RWPE2 (cell line): ENCODE results near the gene STX2.
"Not testable (repeated sequence)": the region's sequence is repeated elsewhere in the genome, so short reads cannot be mapped to it uniquely, and the experiment has no call there.

Experiments
- ATAC-seq: fragments of 200-7000 bp; cut with Tn5 transposase; 3 replicates; pipeline ENCODE4 v1.9.1; 2021; ENCODE audit warnings: low read depth
- DNase-seq: peaks from one replicate; pipeline ENCODE4 v3.0.0-alpha.2; 2020; ENCODE audit warnings: low spot score
- H3K27ac ChIP-seq: fragments of 450-650 bp; 2 replicates; pipeline ENCODE4 v1.5.1; 2017; ENCODE audit warnings: mild to moderate bottlenecking; ENCODE audit not compliant: poor library complexity, severe bottlenecking
- H3K27me3 ChIP-seq: fragments of 250-450 bp; sonication (Bioruptor Pico); 2 replicates; pipeline ENCODE4 v1.5.1; 2021; ENCODE audit warnings: mild to moderate bottlenecking, moderate library complexity; ENCODE audit not compliant: insufficient read depth, poor library complexity, severe bottlenecking
- H3K36me3 ChIP-seq: fragments of 250-450 bp; sonication (Bioruptor Pico); 2 replicates; pipeline ENCODE4 v1.5.1; 2020; ENCODE audit warnings: low read depth, mild to moderate bottlenecking, moderate library complexity
- H3K4me1 ChIP-seq: fragments of 250-450 bp; sonication (Bioruptor Pico); 2 replicates; pipeline ENCODE4 v1.5.1; 2021; ENCODE audit warnings: mild to moderate bottlenecking, moderate library complexity; ENCODE audit not compliant: insufficient read depth, poor library complexity, severe bottlenecking
- H3K4me3 ChIP-seq: fragments of 250-450 bp; sonication (Bioruptor Pico); 2 replicates; pipeline ENCODE4 v1.5.1; 2021; ENCODE audit warnings: mild to moderate bottlenecking, moderate library complexity; ENCODE audit not compliant: severe bottlenecking
- H3K9me3 ChIP-seq: fragments of 250-450 bp; sonication (Bioruptor Pico); 2 replicates; pipeline ENCODE4 v1.5.1; 2021; ENCODE audit warnings: mild to moderate bottlenecking, moderate library complexity; ENCODE audit not compliant: severe bottlenecking
- CTCF ChIP-seq: fragments of 450-650 bp; IDR thresholded peaks from one replicate; pipeline ENCODE4 v1.5.1; 2017; ENCODE audit warnings: mild to moderate bottlenecking, moderate library complexity; ENCODE audit not compliant: poor library complexity, severe bottlenecking

Gene STX2

GRCh38 chr12:130849561-130850417, 10.7 kb upstream of the STX2 start:
- no peaks in the 10 kb centered on the region for H3K9me3 ChIP-seq
- no peaks in the 10 kb centered on the region for H3K36me3 ChIP-seq
- TF ChIP-seq CTCF: no peak
- DNase-seq: no peak
- no peak overlapping the region for H3K27ac ChIP-seq
- ATAC-seq: peak; percentile 45; the same call in 1 of the 3 replicates
- H3K4me1 ChIP-seq: no peaks in the 10 kb centered on the region
- H3K27me3 ChIP-seq: peaks cover 15% of the 10 kb centered on the region
- H3K4me3 ChIP-seq: no peak overlapping the region

GRCh38 chr12:130848785-130849305, 9.8 kb upstream of the STX2 start:
- ATAC-seq, H3K27ac ChIP-seq, DNase-seq, H3K9me3 ChIP-seq, H3K27me3 ChIP-seq, H3K4me3 ChIP-seq, H3K36me3 ChIP-seq, H3K4me1 ChIP-seq: not testable (repeated sequence)

GRCh38 chr12:130848105-130848504, 9.1 kb upstream of the STX2 start:
- peak; percentile 5 for DNase-seq
- not testable (repeated sequence) for H3K36me3 ChIP-seq, H3K27me3 ChIP-seq, ATAC-seq, H3K27ac ChIP-seq, H3K9me3 ChIP-seq, H3K4me3 ChIP-seq, H3K4me1 ChIP-seq

- no peak for TF ChIP-seq CTCF
- no peak for ATAC-seq
- Histone ChIP-seq H3K36me3 (no peaks in the 10 kb centered on the region), H3K9me3 (no peaks in the 10 kb centered on the region), H3K4me1 (no peaks in the 10 kb centered on the region), H3K4me3 (no peak overlapping the region), H3K27ac (no peak overlapping the region), H3K27me3 (no peaks in the 10 kb centered on the region)
- DNase-seq: no peak
These were observed 8.1 kb upstream of the STX2 start for GRCh38 chr12:130847112-130847511.

GRCh38 chr12:130846369-130846768, 7.3 kb upstream of the STX2 start:
- TF ChIP-seq CTCF: no peak
- no peak for DNase-seq
- Histone ChIP-seq H3K9me3 (no peaks in the 10 kb centered on the region), H3K4me1 (no peaks in the 10 kb centered on the region), H3K36me3 (no peaks in the 10 kb centered on the region), H3K27me3 (no peaks in the 10 kb centered on the region), H3K27ac (no peak overlapping the region), H3K4me3 (no peak overlapping the region)
- ATAC-seq: no peak
